WTC11 (cell line): ENCODE measurements around the gene VPS33B. TPM values are rescaled to one million over a fixed set of nuclear protein-coding genes. Genes with fewer than 3 reads are reported as not detected.

Experiments
- ATAC-seq: fragments of 200-7000 bp; cut with Tn5 transposase; 2 replicates; pipeline ENCODE4 v1.10.0; 2021; ENCODE audit warnings: mild to moderate bottlenecking, moderate library complexity
- CTCF ChIA-PET: fragments of 300-600 bp; sonication (Branson Sonifier 250); formaldehyde crosslinking; loops from one replicate; lab custom pipeline; 2021; ENCODE audit warnings: antibody characterized with exemption; lab: Charles Lee
- POLR2A ChIA-PET: fragments of 350-600 bp; sonication (Branson Sonifier 250); formaldehyde crosslinking; loops from one replicate; lab custom pipeline; 2021; ENCODE audit warnings: antibody characterized with exemption; lab: Charles Lee
- DNase-seq: peaks from one replicate; pipeline ENCODE4 v3.0.0; 2021; ENCODE audit warnings: low spot score
- H3K27ac Mint-ChIP-seq: 2 replicates; pipeline ENCODE4 v1.8.0; 2021; ENCODE audit warnings: mixed read lengths
- H3K27me3 Mint-ChIP-seq: 2 replicates; pipeline ENCODE4 v1.8.0; 2021; ENCODE audit warnings: low read depth, mild to moderate bottlenecking, moderate library complexity, mixed read lengths
- H3K36me3 Mint-ChIP-seq: 2 replicates; pipeline ENCODE4 v1.8.0; 2021; ENCODE audit warnings: mixed read lengths
- H3K4me1 Mint-ChIP-seq: 2 replicates; pipeline ENCODE4 v1.8.0; 2022; ENCODE audit warnings: mixed read lengths
- H3K4me3 Mint-ChIP-seq: 2 replicates; pipeline ENCODE4 v1.8.0; 2021; ENCODE audit warnings: mild to moderate bottlenecking, moderate library complexity, mixed read lengths
- H3K9me3 Mint-ChIP-seq: 2 replicates; pipeline ENCODE4 v1.8.0; 2021; ENCODE audit warnings: mixed read lengths
- CBFB ChIP-seq: sonication (generic); formaldehyde crosslinking; IDR thresholded peaks from 2 replicates; pipeline ENCODE4 v1.8.1; 2022; ENCODE audit warnings: mild to moderate bottlenecking, low read depth, missing genetic modification reagents
- E2F1 ChIP-seq: sonication (generic); formaldehyde crosslinking; IDR thresholded peaks from 2 replicates; pipeline ENCODE4 v1.8.0; 2022; ENCODE audit warnings: mild to moderate bottlenecking, missing genetic modification reagents
- ELF4 ChIP-seq: sonication (generic); formaldehyde crosslinking; IDR thresholded peaks from 2 replicates; pipeline ENCODE4 v1.8.1; 2022; ENCODE audit warnings: low read depth, mild to moderate bottlenecking, moderate library complexity, missing genetic modification reagents
- ESRRA ChIP-seq: sonication (generic); formaldehyde crosslinking; IDR thresholded peaks from 2 replicates; pipeline ENCODE4 v1.8.1; 2022; ENCODE audit warnings: mild to moderate bottlenecking, missing genetic modification reagents, borderline replicate concordance
- GABPB1 ChIP-seq: sonication (generic); formaldehyde crosslinking; IDR thresholded peaks from 2 replicates; pipeline ENCODE4 v1.8.1; 2023; ENCODE audit warnings: mild to moderate bottlenecking, missing genetic modification reagents
- IRF1 ChIP-seq: sonication (generic); formaldehyde crosslinking; IDR thresholded peaks from 2 replicates; pipeline ENCODE4 v1.8.0; 2023; ENCODE audit warnings: missing genetic modification reagents
- JAZF1 ChIP-seq: fragments of 250-450 bp; sonication (Bioruptor Pico); IDR thresholded peaks from 2 replicates; pipeline ENCODE4 v1.9.0; 2021; ENCODE audit warnings: moderate library complexity, mild to moderate bottlenecking, inconsistent platforms
- MAX ChIP-seq: sonication (generic); formaldehyde crosslinking; IDR thresholded peaks from 2 replicates; pipeline ENCODE4 v1.8.0; 2022; ENCODE audit warnings: mild to moderate bottlenecking, missing genetic modification reagents
- NR2C2 ChIP-seq: sonication (generic); formaldehyde crosslinking; IDR thresholded peaks from 2 replicates; pipeline ENCODE4 v1.8.0; 2022; ENCODE audit warnings: mild to moderate bottlenecking, missing genetic modification reagents
- RELA ChIP-seq: sonication (generic); formaldehyde crosslinking; IDR thresholded peaks from 2 replicates; pipeline ENCODE4 v1.8.1; 2022; ENCODE audit warnings: missing genetic modification reagents, mild to moderate bottlenecking, borderline replicate concordance
- RORB ChIP-seq: fragments of 250-450 bp; sonication (Bioruptor Pico); IDR thresholded peaks from 2 replicates; pipeline ENCODE4 v1.9.0; 2021; ENCODE audit warnings: mild to moderate bottlenecking
- STAT6 ChIP-seq: sonication (generic); formaldehyde crosslinking; conservative IDR thresholded peaks from 2 replicates; pipeline ENCODE4 v1.8.1; 2023; ENCODE audit warnings: mild to moderate bottlenecking, low read depth, missing genetic modification reagents, moderate library complexity
- USF1 ChIP-seq: sonication (generic); formaldehyde crosslinking; IDR thresholded peaks from 2 replicates; pipeline ENCODE4 v1.8.0; 2022; ENCODE audit warnings: mild to moderate bottlenecking, missing genetic modification reagents
- ZNF219 ChIP-seq: sonication (generic); formaldehyde crosslinking; IDR thresholded peaks from 2 replicates; pipeline ENCODE4 v1.8.0; 2023; ENCODE audit warnings: missing genetic modification reagents, mild to moderate bottlenecking, borderline replicate concordance
- ZNF317 ChIP-seq: sonication (generic); formaldehyde crosslinking; IDR thresholded peaks from 2 replicates; pipeline ENCODE4 v1.8.1; 2023; ENCODE audit warnings: low read depth, mild to moderate bottlenecking, moderate library complexity, missing genetic modification reagents, borderline replicate concordance
- ZNF416 ChIP-seq: fragments of 250-450 bp; sonication (Bioruptor Pico); IDR thresholded peaks from 2 replicates; pipeline ENCODE4 v1.9.0; 2021; ENCODE audit warnings: mild to moderate bottlenecking, inconsistent platforms
- ZNF423 ChIP-seq: fragments of 250-450 bp; sonication (Bioruptor Pico); IDR thresholded peaks from 2 replicates; pipeline ENCODE4 v2.1.2; 2022; ENCODE audit warnings: mild to moderate bottlenecking, moderate library complexity
- ZNF512 ChIP-seq: sonication (generic); formaldehyde crosslinking; IDR thresholded peaks from 2 replicates; pipeline ENCODE4 v1.8.1; 2022; ENCODE audit warnings: missing genetic modification reagents, borderline replicate concordance
- total RNA-seq: library from RNA; stranded (reverse); gene quantifications from 3 replicates; pipeline ENCODE4 v1.2.3, GENCODE V29; 2021
- TF ChIP-seq, protein P1 (sequence below): sonication (generic); formaldehyde crosslinking; IDR thresholded peaks from 2 replicates; pipeline ENCODE4 v1.8.0; 2022; ENCODE audit warnings: mild to moderate bottlenecking, missing genetic modification reagents
- TF ChIP-seq, protein P2 (sequence below): sonication (generic); formaldehyde crosslinking; IDR thresholded peaks from 2 replicates; pipeline ENCODE4 v1.8.1; 2023; ENCODE audit warnings: mild to moderate bottlenecking, moderate library complexity, missing genetic modification reagents

VPS33B gene
- total RNA-seq, 1 experiment from 2014 or later: 21.1 TPM

DNA sequence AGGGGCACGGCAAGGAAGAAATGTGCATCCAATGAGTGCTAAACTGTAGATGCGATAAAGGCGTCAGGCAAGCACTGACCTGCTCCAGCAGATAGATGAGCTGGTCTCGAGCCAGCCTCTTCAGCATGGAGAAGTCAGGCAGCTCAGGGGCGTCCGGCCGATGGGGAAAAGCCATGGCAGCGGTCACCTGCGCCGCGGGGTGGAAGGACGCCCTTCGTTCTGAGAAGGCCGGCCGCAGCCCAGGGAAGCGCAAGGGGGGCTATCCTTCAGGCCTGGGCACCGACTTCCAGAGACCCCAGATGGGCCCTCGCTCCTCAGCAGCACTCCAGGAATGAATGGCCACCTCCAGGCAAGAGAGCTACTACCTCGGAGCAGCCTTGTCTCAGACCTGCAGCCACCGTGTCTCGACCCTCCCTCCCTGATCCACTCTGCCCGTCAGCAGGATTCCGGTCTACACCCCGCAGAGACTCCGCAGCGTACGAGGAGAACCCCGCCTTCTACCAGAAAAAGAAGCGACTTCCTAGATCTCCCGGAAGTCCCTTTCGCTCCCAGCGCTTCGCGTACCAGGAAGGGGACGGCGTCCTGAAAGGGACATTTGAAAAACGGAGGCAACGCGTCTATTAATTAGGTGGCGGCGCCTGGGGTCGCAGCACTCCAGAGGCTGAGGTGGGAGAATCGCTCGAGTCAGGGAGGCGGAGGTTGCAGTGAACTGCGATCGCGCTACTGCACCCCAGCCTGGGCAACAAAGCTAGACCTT lies at the start of gene VPS33B (continued):
- TF ChIP-seq, protein P1, sequence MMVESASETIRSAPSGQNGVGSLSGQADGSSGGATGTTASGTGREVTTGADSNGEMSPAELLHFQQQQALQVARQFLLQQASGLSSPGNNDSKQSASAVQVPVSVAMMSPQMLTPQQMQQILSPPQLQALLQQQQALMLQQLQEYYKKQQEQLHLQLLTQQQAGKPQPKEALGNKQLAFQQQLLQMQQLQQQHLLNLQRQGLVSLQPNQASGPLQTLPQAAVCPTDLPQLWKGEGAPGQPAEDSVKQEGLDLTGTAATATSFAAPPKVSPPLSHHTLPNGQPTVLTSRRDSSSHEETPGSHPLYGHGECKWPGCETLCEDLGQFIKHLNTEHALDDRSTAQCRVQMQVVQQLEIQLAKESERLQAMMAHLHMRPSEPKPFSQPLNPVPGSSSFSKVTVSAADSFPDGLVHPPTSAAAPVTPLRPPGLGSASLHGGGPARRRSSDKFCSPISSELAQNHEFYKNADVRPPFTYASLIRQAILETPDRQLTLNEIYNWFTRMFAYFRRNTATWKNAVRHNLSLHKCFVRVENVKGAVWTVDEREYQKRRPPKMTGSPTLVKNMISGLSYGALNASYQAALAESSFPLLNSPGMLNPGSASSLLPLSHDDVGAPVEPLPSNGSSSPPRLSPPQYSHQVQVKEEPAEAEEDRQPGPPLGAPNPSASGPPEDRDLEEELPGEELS: no peak; the same call in 1 of the 2 replicates
- no peak for TF ChIP-seq E2F1 (CRISPR knock-in tag)
- TF ChIP-seq ZNF416 (CRISPR knock-in tag): no peak
- TF ChIP-seq USF1 (CRISPR knock-in tag): no peak
- TF ChIP-seq RELA (CRISPR knock-in tag): no peak
- TF ChIP-seq ZNF317 (CRISPR knock-in tag): no peak
- TF ChIP-seq MAX (CRISPR knock-in tag): no peak
- TF ChIP-seq NR2C2: no peak
- TF ChIP-seq RORB (CRISPR knock-in tag): no peak
- TF ChIP-seq CBFB: no peak

- DNase-seq: no peak
- TF ChIP-seq IRF1 (CRISPR knock-in tag): no peak
- no peak for TF ChIP-seq ZNF423 (CRISPR knock-in tag)
- TF ChIP-seq GABPB1 (CRISPR knock-in tag): no peak
- no peak for TF ChIP-seq ZNF317 (CRISPR knock-in tag)
- no peak for TF ChIP-seq JAZF1 (CRISPR knock-in tag)
- CTCF ChIA-PET: interaction anchor here (1.6 kb wide), 1 partner anchor 200 kb away, joined by 4 read pairs; no protein-coding TSS in a partner anchor
- Mint-ChIP-seq H3K27ac (no peak overlapping the region), H3K4me3 (no peak overlapping the region), H3K9me3 (no peaks in the 10 kb centered on the region), H3K4me1 (no peaks in the 10 kb centered on the region), H3K36me3 (no peaks in the 10 kb centered on the region), H3K27me3 (no peaks in the 10 kb centered on the region; the same call in 1 of the 2 replicates)
- no peak for ATAC-seq
- POLR2A ChIA-PET: no interaction called here
Measured at GRCh38 chr15:91072161-91072560, 49.8 kb upstream of the VPS33B start.

- Mint-ChIP-seq H3K9me3 (no peaks in the 10 kb centered on the region), H3K27me3 (no peaks in the 10 kb centered on the region; the same call in 1 of the 2 replicates), H3K36me3 (no peaks in the 10 kb centered on the region), H3K4me1 (no peaks in the 10 kb centered on the region), H3K4me3 (no peak overlapping the region), H3K27ac (no peak overlapping the region)
- CTCF ChIA-PET: interaction anchor here (0.8 to 2.0 kb wide), 8 partner anchors 15 to 201 kb away, joined by 4 to 12 read pairs (median 4); no protein-coding TSS in a partner anchor
- ATAC-seq: peak; percentile 60
- no peak for DNase-seq
- POLR2A ChIA-PET: no interaction called here
- no peak for TF ChIP-seq ELF4 (CRISPR knock-in tag)
- no peak for TF ChIP-seq ZNF512 (CRISPR knock-in tag)
- TF ChIP-seq STAT6 (CRISPR knock-in tag): no peak
- TF ChIP-seq ESRRA (CRISPR knock-in tag): no peak
- no peak for TF ChIP-seq ZNF219
- TF ChIP-seq, protein P2, sequence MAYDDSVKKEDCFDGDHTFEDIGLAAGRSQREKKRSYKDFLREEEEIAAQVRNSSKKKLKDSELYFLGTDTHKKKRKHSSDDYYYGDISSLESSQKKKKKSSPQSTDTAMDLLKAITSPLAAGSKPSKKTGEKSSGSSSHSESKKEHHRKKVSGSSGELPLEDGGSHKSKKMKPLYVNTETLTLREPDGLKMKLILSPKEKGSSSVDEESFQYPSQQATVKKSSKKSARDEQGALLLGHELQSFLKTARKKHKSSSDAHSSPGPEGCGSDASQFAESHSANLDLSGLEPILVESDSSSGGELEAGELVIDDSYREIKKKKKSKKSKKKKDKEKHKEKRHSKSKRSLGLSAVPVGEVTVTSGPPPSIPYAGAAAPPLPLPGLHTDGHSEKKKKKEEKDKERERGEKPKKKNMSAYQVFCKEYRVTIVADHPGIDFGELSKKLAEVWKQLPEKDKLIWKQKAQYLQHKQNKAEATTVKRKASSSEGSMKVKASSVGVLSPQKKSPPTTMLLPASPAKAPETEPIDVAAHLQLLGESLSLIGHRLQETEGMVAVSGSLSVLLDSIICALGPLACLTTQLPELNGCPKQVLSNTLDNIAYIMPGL (CRISPR knock-in tag): no peak
Measured at GRCh38 chr15:91070872-91071271, 48.5 kb upstream of the VPS33B start.
